GM19035 (cell line): Measurements from ENCODE around the gene RSPRY1.

ENCODE experiments used
- ATAC-seq: cut with Tn5 transposase; IDR thresholded peaks from one replicate; pipeline ENCODE4 v1.9.1; 2021; ENCODE audit not compliant: unreplicated experiment

The RSPRY1 gene

DNA sequence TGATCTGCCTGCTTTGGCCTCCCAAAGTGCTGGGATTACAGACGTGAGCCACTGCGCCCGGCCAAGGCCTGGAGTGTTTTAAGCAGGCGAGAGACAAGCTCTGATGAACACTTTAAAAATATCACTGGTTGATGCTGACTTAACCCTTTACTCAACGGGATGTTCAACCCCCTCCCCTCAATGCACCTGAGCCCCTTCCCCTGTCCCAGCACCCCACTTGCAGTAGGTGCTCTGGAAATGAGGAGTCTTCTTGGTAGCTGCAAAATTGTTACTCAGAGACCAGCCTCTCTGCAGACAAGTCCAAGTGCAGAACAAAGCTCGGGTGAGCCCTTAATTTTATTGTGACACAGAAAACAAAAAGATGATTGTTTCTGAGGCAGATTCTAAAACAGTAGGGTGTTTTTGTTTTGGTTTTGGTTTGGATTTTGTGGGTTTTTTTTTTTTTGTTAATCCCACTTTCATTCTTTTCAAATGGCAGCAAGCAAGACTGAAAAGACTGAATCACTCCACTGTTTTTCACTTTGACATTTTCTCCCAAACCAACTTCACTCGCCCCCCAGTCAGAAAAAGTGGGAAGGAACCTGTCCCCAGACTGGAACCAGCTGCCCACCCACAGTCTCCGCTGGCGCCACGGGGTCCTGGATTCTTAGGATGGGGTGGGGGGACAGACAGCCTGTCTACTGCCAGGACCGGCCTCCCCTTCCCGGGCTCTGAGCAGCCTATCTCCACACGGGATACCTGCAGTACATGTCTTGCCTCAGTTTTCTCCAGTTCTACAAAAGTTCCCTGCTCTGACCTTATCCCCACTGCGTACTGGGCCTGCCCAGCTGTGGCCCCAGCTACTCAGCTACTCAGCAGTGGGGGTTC lies 103.5 kb downstream of the RSPRY1 start:
- no peak for ATAC-seq
